Gastrocnemius medialis (tissue), 4 donors: ENCODE measurements around the gene ZWILCH. TPM values are rescaled to one million over a fixed set of nuclear protein-coding genes. Genes with fewer than 3 reads are reported as not detected.

Experiments
- ATAC-seq, 2 donors: fragments of 150-250 bp; one replicate each; pipeline ENCODE4 v1.9.1; 2016
- DNase-seq, 2 donors: peaks; one replicate each; pipeline ENCODE4 v3.0.0-alpha.2; 2019
- H3K27ac ChIP-seq, 4 donors: fragments of 200-600 bp; sonication (generic); 1 replicate in 1 of 4; 2 replicates in 3 of 4; pipeline ENCODE4 v1.5.1; 2016 to 2018; ENCODE audit warnings: mild to moderate bottlenecking in 2 of 4, moderate library complexity in 1 of 4
- H3K27me3 ChIP-seq, 3 donors: fragments of 200-600 bp; sonication (generic) in 2 of 3; 1 replicate in 1 of 3; 2 replicates in 2 of 3; pipeline versions ENCODE4 v1.5.1 to v1.6.0; 2016 to 2019; ENCODE audit warnings: mild to moderate bottlenecking in 1 of 3, moderate library complexity in 1 of 3
- H3K36me3 ChIP-seq, 2 donors: fragments of 200-600 bp; sonication (generic) in 1 of 2; one replicate each; pipeline ENCODE4 v1.5.1; 2017 to 2018
- H3K4me1 ChIP-seq, 2 donors: fragments of 200-600 bp; sonication (generic) in 1 of 2; one replicate each; pipeline ENCODE4 v1.5.1; 2016 to 2017; ENCODE audit warnings: mild to moderate bottlenecking in 2 of 2
- H3K4me3 ChIP-seq, 4 donors: fragments of 200-600 bp; sonication (generic) in 3 of 4; 1 replicate in 1 of 4; 2 replicates in 3 of 4; pipeline ENCODE4 v1.5.1; 2016 to 2019; ENCODE audit warnings: mild to moderate bottlenecking in 2 of 4
- H3K9me3 ChIP-seq, 3 donors: fragments of 200-600 bp; sonication (generic) in 2 of 3; 1 replicate in 1 of 3; 2 replicates in 2 of 3; pipeline ENCODE4 v1.5.1; 2016 to 2019
- CTCF ChIP-seq, 5 experiments: fragments of 450-650 bp in 3 of 5; fragments of 200-600 bp in 2 of 5; sonication (generic) in 2 of 5; IDR thresholded peaks in 4 of 5; conservative IDR thresholded peaks in 1 of 5; 1 replicate in 4 of 5; 2 replicates in 1 of 5; pipeline ENCODE4 v1.5.1; 2016 to 2019; ENCODE audit warnings: antibody characterized with exemption in 5 of 5, mild to moderate bottlenecking in 3 of 5, moderate library complexity in 3 of 5
- POLR2A ChIP-seq, 2 donors: fragments of 450-650 bp; IDR thresholded peaks; one replicate each; pipeline ENCODE4 v1.6.1; 2017; ENCODE audit warnings: antibody characterized with exemption in 2 of 2, mild to moderate bottlenecking in 2 of 2, moderate library complexity in 2 of 2
- in situ Hi-C, 4 donors: fragments of 200-750 bp; cut with MboI; loops; one replicate each; pipeline versions ENCODE4 v1.15.0 to v1.8.0; 2017; ENCODE audit warnings: low sequenced_read_pairs in 4 of 4
- intact Hi-C: fragments of 100-400 bp; cut with DNase I; formaldehyde crosslinking; loops from one replicate; pipeline ENCODE4 v1.15.1; 2023; ENCODE audit warnings: low total_unique reads
- total RNA-seq, 4 donors: library from RNA; depleted of rRNA; stranded (reverse); fragments of >200 nt; gene quantifications; one replicate each; pipeline versions ENCODE4 v1.1.0 to v1.2.3, GENCODE V29; 2016

ZWILCH gene
- total RNA-seq, 4 donors from 2014 or later: 2.0 to 10.6 (median 2.4) TPM

DNA sequence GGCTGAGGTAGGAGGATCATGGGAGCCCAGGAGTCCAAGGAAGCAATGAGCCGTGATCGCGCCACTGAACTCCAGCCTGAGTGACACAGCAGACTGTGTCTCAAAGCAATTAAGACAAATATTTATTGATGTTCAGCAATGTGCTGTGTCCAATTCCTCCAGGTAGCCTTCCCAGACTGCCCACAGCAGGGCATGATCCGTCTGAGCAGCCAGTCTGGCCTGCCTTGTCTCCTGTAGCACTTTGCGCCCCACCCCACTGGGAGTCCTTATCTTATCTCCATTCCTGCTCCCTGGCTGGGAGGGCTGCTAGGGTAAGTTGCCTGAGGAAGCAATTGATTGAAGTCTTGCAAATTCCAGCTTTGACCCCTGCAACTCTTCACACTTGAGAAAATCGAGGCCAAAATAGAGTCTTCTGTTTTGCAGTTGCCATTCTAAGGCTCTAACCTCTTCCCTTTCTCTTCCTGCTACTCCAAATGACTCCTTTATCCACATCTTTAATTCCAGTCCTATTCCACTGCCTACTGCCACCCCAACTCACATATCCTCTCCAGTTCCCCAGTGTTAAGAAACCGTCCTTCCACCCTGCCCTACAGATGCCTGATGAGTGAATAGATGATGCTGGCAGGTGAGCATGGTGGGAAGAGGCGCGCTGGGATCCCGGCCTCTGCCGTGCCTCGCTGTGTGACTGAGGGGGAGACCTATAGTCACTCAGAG, 87.5 kb downstream of the ZWILCH start:
- Histone ChIP-seq H3K9me3 (no peaks in the 10 kb centered on the region), H3K36me3 (no peaks in the 10 kb centered on the region), H3K27ac (no peak overlapping the region), H3K27me3 (peaks cover 0 to 6% (median 0%) of the 10 kb centered on the region in 3 donors), H3K4me1 (no peaks in the 10 kb centered on the region), H3K4me3 (no peak overlapping the region)
- intact Hi-C loops (no loop called here), in situ Hi-C loops (no loop called here)
- DNase-seq (no peak), ATAC-seq (no peak)
- no peak for TF ChIP-seq POLR2A (IDR thresholded peaks at IDR 0.05)
- TF ChIP-seq CTCF (IDR thresholded peaks at IDR 0.05 in 4 of 5, conservative IDR thresholded peaks at IDR 0.05 in 1 of 5): no peak

DNA sequence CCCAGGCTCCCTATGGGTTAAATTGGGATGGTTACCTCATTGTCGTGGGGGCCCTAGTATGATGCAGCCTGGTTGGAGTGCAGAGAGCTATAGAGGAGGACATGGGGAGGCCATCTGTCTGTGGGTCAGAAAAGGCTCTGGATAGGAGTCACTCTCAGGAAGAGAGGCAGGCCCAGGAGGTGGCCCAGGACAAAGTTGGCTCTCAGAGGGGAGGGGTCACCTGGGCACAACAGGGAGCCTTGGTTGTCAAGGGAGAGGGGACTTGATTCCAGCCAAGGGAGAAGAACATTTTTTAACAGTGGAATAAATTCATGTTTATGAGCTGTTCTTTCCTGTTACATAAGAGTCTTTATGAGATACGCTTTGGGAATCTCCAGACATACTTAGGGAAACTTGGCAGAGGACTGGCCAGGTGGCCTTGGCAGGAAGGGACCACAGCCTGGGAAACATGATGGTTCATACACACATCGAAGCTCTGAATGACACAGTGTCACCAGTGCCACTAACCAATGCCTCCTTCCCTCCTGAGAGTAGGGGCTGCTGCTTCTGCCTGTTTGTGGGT, 88.2 kb downstream of the ZWILCH start:
- in situ Hi-C loops: no loop called here
- Histone ChIP-seq H3K4me3 (no peak overlapping the region), H3K27me3 (no peaks in the 10 kb centered on the region), H3K4me1 (no peaks in the 10 kb centered on the region), H3K36me3 (no peaks in the 10 kb centered on the region), H3K27ac (no peak overlapping the region), H3K9me3 (no peaks in the 10 kb centered on the region)
- no peak for ATAC-seq
- DNase-seq: no peak
- no peak for TF ChIP-seq POLR2A (IDR thresholded peaks at IDR 0.05)
- TF ChIP-seq CTCF (IDR thresholded peaks at IDR 0.05 in 4 of 5, conservative IDR thresholded peaks at IDR 0.05 in 1 of 5): no peak
- intact Hi-C loops: no loop called here

- no peak overlapping the region for H3K27ac ChIP-seq
- ATAC-seq (no peak), DNase-seq (no peak)
- no peaks in the 10 kb centered on the region for H3K9me3 ChIP-seq
- no peaks in the 10 kb centered on the region for H3K4me1 ChIP-seq
- no peak for TF ChIP-seq CTCF (IDR thresholded peaks at IDR 0.05 in 4 of 5, conservative IDR thresholded peaks at IDR 0.05 in 1 of 5)
- TF ChIP-seq POLR2A (IDR thresholded peaks at IDR 0.05): no peak
- in situ Hi-C loops (no loop called here), intact Hi-C loops (no loop called here)
- H3K27me3 ChIP-seq: no peaks in the 10 kb centered on the region
- H3K36me3 ChIP-seq: no peaks in the 10 kb centered on the region
- no peak overlapping the region for H3K4me3 ChIP-seq
Observed at GRCh38 chr15:66594344-66594743, 89.2 kb downstream of the ZWILCH start.

GRCh38 chr15:66594836-66595235, 89.7 kb downstream of the ZWILCH start:
- ATAC-seq (no peak), DNase-seq (no peak)
- Histone ChIP-seq H3K4me1 (no peaks in the 10 kb centered on the region), H3K9me3 (no peaks in the 10 kb centered on the region), H3K4me3 (no peak overlapping the region), H3K36me3 (no peaks in the 10 kb centered on the region), H3K27ac (no peak overlapping the region), H3K27me3 (no peaks in the 10 kb centered on the region)
- no peak for TF ChIP-seq POLR2A (IDR thresholded peaks at IDR 0.05)
- TF ChIP-seq CTCF (IDR thresholded peaks at IDR 0.05 in 4 of 5, conservative IDR thresholded peaks at IDR 0.05 in 1 of 5): no peak
- in situ Hi-C loops (no loop called here), intact Hi-C loops (no loop called here)
